ENCODE data around the gene TLE2. TPM values are rescaled to one million over a fixed set of nuclear protein-coding genes. Genes with fewer than 3 reads are reported as not detected.
A peak's percentile ranks its signal among the peaks of the same experiment; 100 is the strongest.

TLE2 gene
- total RNA-seq, 1 experiment from 2014 or later, result 6.2 TPM

- in situ Hi-C loops (cut with HindIII; ENCODE audit: low pct_unique_long_range_greater_than_20kb, low sequenced_read_pairs) (no loop called here), intact Hi-C loops (cut with micrococcal nuclease; ENCODE audit: unreplicated experiment) (no loop called here)
- Histone ChIP-seq H3K27ac (ENCODE audit: low read length) (peak overlapping the region; percentile 72), H3K27me3 (ENCODE audit: control insufficient read depth, insufficient read depth, low read length) (no peaks in the 10 kb centered on the region), H3K4me1 (ENCODE audit: control insufficient read depth, insufficient read depth, low read length) (peaks cover 15% of the 10 kb centered on the region), H3K9me3 (ENCODE audit: control insufficient read depth, insufficient read depth, low read depth, low read length) (no peaks in the 10 kb centered on the region), H3K4me3 (ENCODE audit: low read depth in 2 of 2, low read length in 2 of 2) (peak overlapping the region in 1 of 2 experiments; percentile 56; a peak in 1 of 4 replicates), H3K36me3 (ENCODE audit: control insufficient read depth, insufficient read depth, low read length) (no peaks in the 10 kb centered on the region)
- POLR2A ChIA-PET, result no interaction called here
- TF ChIP-seq TCF7L2 (IDR thresholded peaks at IDR 0.05; ENCODE audit: low read depth, low read length) (no peak), REST (IDR thresholded peaks at IDR 0.05; ENCODE audit: insufficient read depth in 1 of 2, low read depth in 2 of 2, low read length in 1 of 2) (no peak), CTCF (IDR thresholded peaks at IDR 0.05) (no peak), POLR2AphosphoS5 (IDR thresholded peaks at IDR 0.05; ENCODE audit: low read depth, low read length) (no peak), SIN3A (IDR thresholded peaks at IDR 0.05; ENCODE audit: borderline replicate concordance, insufficient read depth, low read depth, low read length) (no peak)
- no TSS peak for BruUV-seq (replicated peaks)
- DNase-seq (ENCODE audit: low read depth, low spot score), result no peak
- no peak for ATAC-seq
- CTCF ChIA-PET, result no interaction called here
Observed at GRCh38 chr19:2978166-2978767, 50.8 kb downstream of the TLE2 start.

- in situ Hi-C loops (cut with HindIII; ENCODE audit: low pct_unique_long_range_greater_than_20kb, low sequenced_read_pairs), result no loop called here
- no peaks in the 10 kb centered on the region for H3K36me3 ChIP-seq (ENCODE audit: control insufficient read depth, insufficient read depth, low read length)
- ATAC-seq (peak; percentile 50), DNase-seq (ENCODE audit: low read depth, low spot score) (no peak)
- no peaks in the 10 kb centered on the region for H3K9me3 ChIP-seq (ENCODE audit: control insufficient read depth, insufficient read depth, low read depth, low read length)
- ChIA-PET CTCF (interaction anchor here (1.0 kb wide), 1 partner anchor 131 kb away, joined by 3 read pairs; no protein-coding TSS in a partner anchor), POLR2A (no interaction called here)
- H3K27me3 ChIP-seq (ENCODE audit: control insufficient read depth, insufficient read depth, low read length), result no peaks in the 10 kb centered on the region
- no peak for TF ChIP-seq TCF7L2 (IDR thresholded peaks at IDR 0.05; ENCODE audit: low read depth, low read length)
- no peak for TF ChIP-seq POLR2AphosphoS5 (IDR thresholded peaks at IDR 0.05; ENCODE audit: low read depth, low read length)
- TF ChIP-seq REST (IDR thresholded peaks at IDR 0.05; ENCODE audit: insufficient read depth in 1 of 2, low read depth in 2 of 2, low read length in 1 of 2), result no peak
- no peak for TF ChIP-seq CTCF (IDR thresholded peaks at IDR 0.05)
- TF ChIP-seq SIN3A (IDR thresholded peaks at IDR 0.05; ENCODE audit: borderline replicate concordance, insufficient read depth, low read depth, low read length), result no peak
- peak overlapping the region; percentile 56 for H3K4me3 ChIP-seq (ENCODE audit: low read depth in 2 of 2, low read length in 2 of 2)
- BruUV-seq (replicated peaks), result no TSS peak
- H3K4me1 ChIP-seq (ENCODE audit: control insufficient read depth, insufficient read depth, low read length), result peaks cover 12% of the 10 kb centered on the region
- intact Hi-C loops (cut with micrococcal nuclease; ENCODE audit: unreplicated experiment), result no loop called here
- H3K27ac ChIP-seq (ENCODE audit: low read length), result peak overlapping the region; percentile 72
Observed at GRCh38 chr19:2977746-2978138, 51.3 kb downstream of the TLE2 start.

Data from Panc1 (cell line).